Jurkat, Clone E6-1 (cell line): Measurements from ENCODE around the gene CST3.

Experiments used
- DNase-seq: peaks from one replicate; pipeline ENCODE4 v3.0.0-alpha.2; 2011; ENCODE audit warnings: low read depth, low spot score
- H3K4me3 ChIP-seq: 2 replicates; pipeline ENCODE4 v1.5.1; 2011; ENCODE audit warnings: mild to moderate bottlenecking, low read length, control low read depth, moderate library complexity

Gene CST3

DNA sequence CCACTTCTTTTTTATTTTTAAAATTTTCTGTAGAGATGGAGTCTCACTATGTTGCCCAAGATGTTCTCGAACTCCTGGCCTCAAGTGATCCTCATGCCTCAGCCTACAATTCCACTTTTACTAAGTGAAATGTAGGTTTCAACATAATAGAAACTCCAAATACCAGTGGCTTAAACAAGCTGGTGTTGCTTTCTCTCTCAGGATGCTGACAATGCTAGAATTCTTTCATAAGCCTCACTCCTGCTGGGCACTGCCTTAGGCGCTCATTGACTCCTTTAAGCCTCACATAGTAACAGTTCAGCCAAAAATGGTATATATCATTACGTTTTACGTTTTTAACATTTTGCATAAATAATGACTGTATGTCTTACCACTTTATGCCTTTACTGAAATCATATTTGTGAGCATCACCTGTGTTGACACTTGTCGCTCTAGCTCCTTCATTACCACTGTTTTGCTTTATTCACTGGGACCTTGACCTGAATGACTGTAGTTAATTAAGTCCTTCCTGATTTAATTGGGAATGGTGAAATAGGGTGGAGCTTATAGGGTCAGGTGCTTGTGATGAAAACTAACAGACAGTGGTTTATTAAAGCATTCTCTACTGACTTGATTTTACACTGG lies 28.2 kb downstream of the CST3 start:
- no peak for DNase-seq
- no peak overlapping the region for H3K4me3 ChIP-seq

DNA sequence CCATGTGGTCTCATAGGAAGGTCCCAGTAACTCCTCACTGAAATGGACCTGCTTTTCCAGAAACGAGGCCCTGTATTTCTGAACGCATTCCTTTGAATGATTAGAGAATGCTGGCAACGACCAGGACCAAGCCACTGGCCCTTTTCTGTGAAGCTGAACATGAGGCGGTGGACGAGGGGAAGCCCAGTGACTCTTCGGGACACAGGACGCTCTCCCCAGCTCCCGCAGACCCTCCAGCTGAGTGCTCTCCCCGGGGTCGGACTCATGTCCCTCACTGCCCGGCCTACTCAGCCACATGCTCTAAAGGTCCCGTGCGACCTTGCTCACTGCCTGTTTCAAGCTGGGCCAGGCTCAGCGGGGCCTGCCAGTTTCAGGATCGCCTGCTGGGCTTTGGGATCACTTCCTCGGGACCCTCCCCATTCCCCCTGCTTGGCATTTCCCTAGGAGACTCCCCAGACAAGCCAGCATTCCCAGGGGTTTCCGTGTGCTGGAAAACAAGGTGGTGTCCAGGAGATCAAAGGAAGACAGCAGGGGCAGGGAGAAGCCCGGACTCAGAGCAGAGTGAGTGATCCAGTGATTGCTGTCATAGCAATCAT lies 29.4 kb downstream of the CST3 start:
- H3K4me3 ChIP-seq, result no peak overlapping the region
- no peak for DNase-seq

- DNase-seq, result no peak
- no peak overlapping the region for H3K4me3 ChIP-seq
These were observed 30.1 kb downstream of the CST3 start for GRCh38 chr20:23607497-23608245.

DNA sequence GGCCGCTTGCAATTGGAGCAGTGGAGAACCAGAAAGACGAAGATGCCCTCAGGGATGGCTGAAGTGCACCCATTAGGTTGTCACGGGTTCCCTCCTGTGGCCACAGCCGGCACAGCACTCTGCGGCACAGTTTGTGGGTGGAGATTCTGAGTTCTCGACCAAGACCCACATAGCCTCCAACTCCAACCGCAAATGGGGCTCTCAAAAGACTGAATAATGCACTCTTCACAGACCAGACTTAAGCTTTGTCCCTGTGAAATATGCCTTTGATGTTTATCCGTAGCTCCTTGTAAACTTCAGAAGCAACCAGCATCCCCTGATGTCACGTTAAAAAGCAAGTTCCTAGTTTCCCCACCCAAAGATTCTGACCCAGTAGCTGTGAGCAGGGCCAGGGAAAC lies 31.1 kb downstream of the CST3 start:
- DNase-seq, result peak; percentile 53

GRCh38 chr20:23605867-23606651 lies 31.7 kb downstream of the CST3 start, which contains the start of gene CST9:
CST9 (minus strand) TSS chr20:23605917; CDS start chr20:23605864, 53 bp downstream.
- no peak for DNase-seq
- no peak within 1 kb of the TSS for H3K4me3 ChIP-seq

More for the DNA sequence above, 31.1 kb downstream of the CST3 start:
- H3K4me3 ChIP-seq, result no peak overlapping the region

GRCh38 chr20:23604306-23604705 lies 33.4 kb downstream of the CST3 start:
- no peak overlapping the region for H3K4me3 ChIP-seq
- no peak for DNase-seq

- no peak overlapping the region for H3K4me3 ChIP-seq
- DNase-seq, result no peak
These were observed 34.4 kb downstream of the CST3 start for GRCh38 chr20:23603321-23603720.

DNA sequence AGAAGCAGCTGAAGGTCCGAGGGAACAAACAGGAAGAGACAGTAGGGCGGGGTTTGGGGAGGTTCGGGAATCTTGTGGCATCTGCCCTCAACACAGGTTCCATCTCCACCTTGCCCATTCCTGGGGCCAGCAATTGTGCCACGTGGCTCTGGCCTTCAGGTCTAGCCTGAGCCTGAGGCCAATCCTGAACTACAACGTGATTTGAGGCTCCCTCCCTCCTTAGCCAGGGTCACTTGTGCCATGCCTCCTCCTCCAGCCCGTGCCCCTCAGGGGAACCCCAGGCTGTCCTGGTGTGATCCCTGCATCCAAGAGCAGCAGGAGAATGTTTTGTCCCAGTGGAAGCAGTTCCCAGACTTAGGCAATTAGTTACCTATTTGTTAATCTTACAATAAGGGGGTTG lies 35.1 kb downstream of the CST3 start:
- H3K4me3 ChIP-seq, result no peak overlapping the region
- no peak for DNase-seq

- DNase-seq, result no peak
- no peak overlapping the region for H3K4me3 ChIP-seq
These were observed 35.5 kb downstream of the CST3 start for GRCh38 chr20:23602241-23602640.

- H3K4me3 ChIP-seq, result no peak overlapping the region
- DNase-seq, result no peak
These were observed 36.0 kb downstream of the CST3 start for GRCh38 chr20:23601715-23602114.

DNA sequence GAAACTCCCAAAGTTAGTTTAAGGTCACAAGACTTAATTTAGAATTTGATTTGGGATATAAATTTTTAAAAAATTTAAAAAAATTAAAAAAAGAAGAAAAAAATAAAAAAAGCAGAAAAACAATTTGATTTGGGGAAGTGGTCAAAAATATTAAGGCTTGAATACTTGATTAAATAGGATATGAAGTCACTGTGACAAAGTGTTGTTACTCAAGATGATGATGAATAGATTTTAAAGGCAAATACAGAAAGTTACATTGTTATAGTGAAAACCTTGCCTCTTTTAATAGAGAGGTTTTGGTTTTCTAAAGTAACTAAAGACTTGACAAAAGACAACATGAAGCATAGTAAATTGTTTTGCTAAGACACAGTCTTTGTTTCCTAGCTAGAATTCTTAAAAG lies 39.3 kb downstream of the CST3 start:
- DNase-seq, result no peak
- H3K4me3 ChIP-seq, result no peak overlapping the region

DNA sequence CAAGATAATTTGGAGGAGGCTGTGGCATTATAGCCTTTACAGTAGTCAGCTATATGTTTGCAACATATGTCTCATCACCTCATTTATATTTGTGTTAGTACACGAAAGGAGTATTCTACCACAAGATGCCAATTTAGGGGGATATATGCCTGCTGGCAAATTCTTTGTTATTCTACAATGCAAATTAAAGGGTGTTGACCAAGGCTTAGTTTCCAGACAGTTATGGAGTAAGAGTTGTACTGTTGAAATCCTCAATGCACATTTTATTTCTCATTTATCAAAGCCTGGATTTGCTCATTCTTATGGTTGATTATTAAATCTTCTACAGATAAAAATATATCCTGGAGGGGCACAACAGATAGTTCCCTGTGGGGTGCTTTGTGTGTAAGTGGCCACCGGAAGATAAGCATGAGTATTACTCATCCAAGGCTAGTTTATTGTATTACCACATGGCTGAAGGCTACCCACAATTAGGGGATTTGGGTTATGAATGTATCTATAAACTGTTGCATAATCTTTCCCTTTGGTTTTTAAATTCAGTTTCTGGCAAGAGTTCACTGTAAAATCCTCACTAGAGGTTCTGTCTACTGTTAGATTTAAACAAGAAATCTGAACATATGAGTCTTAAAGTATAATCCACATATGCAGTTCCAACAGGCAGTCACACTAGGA lies 41.0 kb downstream of the CST3 start:
- no peak overlapping the region for H3K4me3 ChIP-seq
- DNase-seq, result no peak

DNA sequence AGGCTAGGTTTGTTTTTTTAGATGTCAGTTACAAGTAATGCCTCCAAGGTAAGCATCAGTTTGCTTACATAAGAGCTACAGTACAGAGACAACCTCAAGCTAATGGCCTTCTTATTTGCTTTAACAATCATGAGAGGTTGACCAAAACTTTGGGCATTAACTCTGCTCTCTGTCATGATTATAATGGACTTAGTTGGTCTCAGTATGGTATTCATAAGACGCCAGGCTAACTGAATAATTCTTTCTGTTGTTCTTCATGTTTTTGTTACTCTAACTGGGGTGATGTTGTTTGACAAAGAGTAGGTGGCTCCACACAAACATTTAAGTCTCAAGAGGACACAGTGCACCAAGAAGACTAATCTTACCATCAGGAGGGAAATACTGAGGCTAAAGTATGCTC lies 41.8 kb downstream of the CST3 start:
- DNase-seq, result no peak
- H3K4me3 ChIP-seq, result no peak overlapping the region

- no peak overlapping the region for H3K4me3 ChIP-seq
- DNase-seq, result no peak
These were observed 49.0 kb downstream of the CST3 start for GRCh38 chr20:23588434-23589403.

DNA sequence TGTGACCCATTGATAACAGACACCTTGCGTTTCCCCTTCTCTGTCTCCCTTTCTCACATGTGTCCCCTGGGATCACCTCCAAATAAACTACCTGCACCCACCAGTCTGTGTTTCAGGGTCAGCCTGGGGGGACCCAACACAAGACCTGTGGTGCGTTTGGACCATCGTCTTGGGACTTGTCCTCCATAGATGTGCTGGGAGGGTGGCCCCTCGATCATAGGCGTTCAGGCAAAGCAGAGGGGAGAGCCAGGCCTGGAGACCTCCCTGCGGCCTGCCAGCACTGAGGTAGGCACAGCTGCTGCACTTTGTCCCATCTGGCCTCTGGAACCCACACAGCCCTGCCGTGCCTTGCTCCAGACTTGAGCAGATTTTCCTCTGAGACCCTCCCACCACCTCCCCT lies 50.1 kb downstream of the CST3 start:
- H3K4me3 ChIP-seq, result no peak overlapping the region
- DNase-seq, result no peak

- no peak for DNase-seq
- H3K4me3 ChIP-seq, result no peak overlapping the region
These were observed 50.8 kb downstream of the CST3 start for GRCh38 chr20:23586735-23587525.
